HG03432 (cell line): Measurements from ENCODE around the gene LZTR1.

ENCODE experiments used
- ATAC-seq: cut with Tn5 transposase; IDR thresholded peaks from one replicate; pipeline ENCODE4 v1.9.1; 2021; ENCODE audit warnings: mild to moderate bottlenecking, moderate library complexity; ENCODE audit not compliant: unreplicated experiment

Gene LZTR1

DNA sequence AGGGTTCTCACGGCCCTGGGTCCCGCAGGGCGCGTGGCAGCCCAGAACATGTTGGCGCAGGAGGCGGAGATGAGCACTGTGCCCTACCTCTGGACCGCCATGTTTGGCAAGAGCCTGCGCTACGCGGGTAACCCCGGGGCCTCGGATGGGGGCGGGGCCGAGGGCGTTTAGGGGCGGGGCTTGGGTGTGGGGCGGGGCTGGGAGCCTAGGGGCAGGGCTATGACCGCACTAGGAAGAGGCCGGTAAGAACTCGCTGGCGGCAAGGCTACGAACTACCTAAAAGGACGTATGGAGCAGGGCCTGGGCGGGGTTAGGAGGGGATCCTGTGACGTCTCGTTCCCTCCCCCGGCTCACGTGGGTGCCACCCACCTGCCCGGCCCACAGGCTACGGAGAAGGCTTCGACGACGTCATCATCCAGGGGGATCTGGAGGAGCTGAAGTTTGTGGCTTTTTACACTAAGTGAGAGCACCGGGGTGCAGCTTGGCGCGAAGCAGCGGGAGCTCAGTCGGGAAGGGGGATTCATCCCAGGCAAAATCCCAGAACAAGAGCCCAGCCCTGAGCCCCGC, 2.8 kb upstream of the LZTR1 start:
- ATAC-seq: no peak

DNA sequence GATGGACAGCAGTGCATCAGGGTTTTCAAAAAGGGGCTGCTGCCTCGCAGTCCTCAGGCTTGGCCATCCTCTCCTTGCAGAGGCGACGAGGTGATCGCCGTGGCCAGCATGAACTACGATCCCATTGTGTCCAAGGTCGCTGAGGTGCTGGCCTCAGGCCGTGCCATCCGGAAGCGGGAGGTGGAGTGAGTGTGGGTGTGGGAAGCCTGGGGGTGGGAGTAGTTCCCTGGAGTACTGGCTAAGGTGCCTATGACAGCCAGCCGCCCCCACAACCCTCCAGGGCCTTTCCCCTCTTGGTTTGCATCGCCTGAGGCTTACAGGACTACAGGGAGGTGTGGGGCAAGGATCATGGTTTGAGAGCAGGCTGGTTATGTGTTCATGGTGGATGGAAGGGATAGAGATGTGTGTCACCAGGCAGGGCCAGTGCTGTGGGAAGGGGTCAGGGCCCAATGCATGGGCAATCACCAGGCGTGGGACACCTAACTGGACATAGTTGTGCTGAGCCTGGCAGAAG, 2.1 kb upstream of the LZTR1 start:
- no peak for ATAC-seq

DNA sequence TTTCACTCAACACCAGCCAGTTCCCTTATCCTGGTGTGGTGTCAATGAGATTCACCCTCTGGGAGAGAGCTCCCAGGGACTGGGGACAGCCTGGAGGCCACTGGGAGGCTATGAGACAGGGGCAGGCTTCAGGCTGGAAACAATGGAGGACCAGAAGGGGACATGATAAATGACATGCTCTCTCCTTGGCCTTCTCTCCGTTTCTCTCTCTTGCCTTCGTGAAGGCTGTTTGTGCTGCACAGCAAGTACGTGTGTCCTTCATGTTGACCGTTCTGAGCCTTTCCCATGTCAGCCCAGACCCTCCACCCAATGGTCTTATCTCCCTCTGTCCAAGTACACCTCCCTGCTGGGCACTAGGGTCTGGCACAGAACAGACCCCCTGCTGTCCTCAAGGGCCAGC, 1.6 kb upstream of the LZTR1 start:
- no peak for ATAC-seq

DNA sequence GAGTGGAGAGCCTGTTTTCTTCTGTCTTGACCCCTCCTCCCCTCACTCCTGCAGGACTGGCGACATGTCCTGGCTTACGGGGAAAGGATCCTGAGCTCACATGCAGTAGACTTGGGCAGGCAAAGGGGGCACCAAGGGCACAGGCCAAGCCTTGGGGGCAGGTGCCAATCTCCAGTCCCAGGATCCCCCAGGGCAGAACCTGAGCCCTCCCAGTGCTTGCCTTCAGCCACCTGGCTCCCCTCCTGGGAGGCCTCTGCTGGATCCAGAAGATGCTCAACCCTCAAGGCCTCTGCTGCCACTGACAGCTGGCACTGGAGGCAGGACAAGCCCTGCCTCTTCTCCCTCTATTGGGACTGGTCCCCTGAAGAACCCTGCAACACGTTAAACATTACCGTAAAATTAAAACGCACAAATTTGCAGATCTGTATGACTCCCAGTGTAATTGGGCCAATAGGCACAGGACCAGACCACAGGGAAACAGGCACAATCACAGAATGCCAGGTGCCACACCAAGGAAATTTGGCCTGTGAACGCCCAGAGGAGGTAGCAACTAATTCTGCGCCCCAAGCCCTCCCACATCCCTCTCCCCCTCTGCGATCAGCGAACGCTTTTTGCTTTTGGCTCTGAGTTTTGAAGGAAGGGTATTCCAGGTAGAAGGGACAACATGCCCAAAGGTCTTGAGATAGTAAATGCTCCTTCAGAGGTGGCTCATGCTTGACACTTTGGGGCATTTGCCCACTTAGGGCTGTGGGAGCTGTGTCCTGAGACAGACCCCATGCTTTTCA, 967 bp upstream of the LZTR1 start:
- ATAC-seq: no peak

DNA sequence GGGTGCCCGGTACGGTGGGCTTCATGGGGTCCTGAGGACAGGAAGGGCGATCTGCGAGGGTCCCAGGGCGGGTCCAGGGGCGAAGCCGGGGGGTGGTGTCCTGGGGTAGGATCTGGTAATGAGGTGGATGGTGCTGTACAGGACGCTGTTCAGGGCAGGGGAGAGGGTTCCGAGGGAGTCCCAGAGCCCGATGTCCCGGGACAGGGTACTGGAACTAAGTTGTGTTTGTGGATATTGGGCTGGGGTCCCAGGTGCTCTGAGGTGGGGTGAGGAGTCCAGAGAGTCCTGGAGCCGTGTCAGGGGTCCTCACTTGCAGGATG, 426 bp downstream of the LZTR1 start:
- peak; percentile 23 for ATAC-seq

DNA sequence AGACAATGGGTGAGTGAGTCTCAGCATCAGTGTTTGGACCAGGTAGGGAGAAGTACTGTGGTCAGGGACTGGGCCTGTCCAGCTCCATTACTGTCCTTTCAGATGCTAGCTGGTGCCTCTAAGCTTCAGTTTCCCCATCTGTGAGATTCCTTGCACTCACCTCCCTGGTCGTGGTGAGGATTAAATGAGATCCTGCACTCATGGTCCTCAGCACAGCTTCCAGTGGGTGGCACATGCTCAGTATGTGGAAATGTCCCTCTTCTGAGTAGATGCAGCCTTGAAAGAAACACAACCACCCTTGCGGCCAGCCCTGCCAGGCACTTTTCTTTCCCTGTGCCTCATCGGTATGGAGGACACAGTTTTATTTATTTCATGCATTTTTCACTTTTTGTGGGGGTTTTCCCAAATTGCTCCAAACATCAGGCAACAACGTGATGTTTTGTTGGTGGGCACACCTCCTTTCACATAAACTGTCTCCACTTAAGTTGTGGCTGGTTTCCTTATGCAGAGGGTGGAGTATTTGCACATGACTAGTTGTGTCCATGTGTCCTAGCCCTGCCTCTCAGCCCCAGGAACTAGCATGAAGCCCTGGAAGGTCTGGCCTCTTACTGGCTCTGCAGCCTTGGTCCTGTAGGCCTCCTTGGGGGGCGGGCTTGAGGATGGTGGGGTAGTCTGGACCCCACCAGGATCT, 1.1 kb downstream of the LZTR1 start:
- no peak for ATAC-seq

DNA sequence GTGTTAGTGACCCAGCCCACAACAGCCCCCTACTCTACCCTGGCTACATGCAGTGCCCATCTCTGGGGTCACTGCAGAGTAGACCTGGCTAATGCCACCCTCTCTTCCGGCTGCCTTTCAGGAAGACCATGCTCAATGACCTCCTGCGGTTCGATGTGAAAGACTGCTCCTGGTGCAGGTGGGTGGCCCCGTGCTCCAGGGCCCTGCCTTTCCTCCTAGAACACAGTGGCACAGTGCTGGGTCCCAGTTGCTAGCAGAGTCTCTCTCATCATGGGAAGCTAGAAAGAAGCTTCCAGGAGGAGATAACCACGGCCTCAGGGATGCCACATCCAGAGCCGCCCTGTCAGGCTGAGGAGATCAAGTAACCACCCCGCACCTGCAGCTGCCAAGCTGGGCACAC, 3.6 kb downstream of the LZTR1 start:
- no peak for ATAC-seq

DNA sequence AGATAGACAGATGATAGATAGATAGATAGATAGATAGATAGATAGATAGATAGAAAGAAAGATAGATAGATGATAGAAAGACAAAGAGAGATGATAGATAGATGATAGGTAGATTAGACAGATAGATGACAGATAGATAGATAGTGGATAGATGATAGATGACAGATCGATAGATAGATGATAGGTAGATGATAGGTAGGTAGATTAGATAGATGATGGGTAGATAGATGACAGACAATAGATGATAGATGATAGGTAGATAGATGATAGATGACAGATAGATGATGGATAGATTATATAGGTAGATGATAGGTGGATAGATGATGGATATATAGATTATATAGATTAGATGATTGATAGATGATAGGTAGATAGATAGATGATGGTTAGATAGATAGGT, 4.3 kb downstream of the LZTR1 start:
- ATAC-seq: no peak

DNA sequence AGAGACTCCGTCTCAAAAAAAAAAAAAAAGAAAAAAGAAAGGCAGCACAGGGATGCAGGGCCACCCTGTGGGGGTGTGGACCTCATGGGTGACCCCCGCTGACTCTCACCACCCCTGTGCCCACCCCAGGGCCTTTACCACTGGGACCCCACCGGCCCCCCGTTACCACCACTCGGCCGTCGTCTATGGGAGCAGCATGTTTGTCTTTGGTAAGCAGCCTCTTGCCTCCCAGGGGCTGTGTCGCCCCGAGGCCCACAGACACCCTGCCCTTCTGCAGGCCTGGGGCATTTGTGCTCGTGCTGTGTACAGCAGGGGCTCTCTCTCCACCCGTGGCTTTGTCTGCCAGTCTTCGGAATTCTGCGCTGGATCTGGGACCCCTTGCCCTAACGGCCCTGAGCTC, 5.3 kb downstream of the LZTR1 start:
- no peak for ATAC-seq

DNA sequence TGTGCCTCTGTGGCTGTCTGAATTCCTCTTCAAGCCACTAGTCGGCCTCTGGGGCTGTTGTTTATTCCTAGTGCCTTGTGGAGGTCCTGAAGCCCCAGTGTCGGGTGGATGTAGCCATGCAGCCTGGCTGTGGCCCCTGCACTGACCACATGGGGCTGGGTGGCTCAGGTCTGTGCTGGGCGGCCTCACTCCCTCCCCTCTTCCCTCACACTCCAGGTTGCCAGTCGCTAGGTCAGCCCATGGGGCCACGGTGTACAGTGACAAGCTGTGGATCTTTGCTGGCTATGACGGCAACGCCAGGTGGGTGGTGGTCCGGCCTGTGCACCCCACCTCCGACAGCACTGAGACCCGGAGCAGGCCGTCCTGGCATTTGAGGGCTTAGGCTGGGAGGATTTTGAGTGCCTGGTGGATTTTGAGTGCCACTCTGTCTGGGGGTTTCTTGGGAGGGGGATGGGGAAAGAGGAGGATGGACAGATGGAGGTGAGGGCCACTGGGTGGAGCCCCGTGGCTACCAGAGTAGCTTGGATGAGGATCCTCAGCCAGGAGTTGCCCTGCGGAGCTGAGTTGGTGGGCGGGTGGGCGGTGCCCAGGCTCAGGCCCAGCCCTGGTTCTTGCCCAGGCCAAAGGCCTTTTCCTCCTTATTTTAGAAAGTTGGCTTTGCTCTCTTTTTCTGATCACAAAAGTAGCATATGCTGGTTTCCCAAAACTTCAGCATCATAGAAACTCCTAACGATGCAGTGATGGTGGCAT, 6.7 kb downstream of the LZTR1 start:
- no peak for ATAC-seq

DNA sequence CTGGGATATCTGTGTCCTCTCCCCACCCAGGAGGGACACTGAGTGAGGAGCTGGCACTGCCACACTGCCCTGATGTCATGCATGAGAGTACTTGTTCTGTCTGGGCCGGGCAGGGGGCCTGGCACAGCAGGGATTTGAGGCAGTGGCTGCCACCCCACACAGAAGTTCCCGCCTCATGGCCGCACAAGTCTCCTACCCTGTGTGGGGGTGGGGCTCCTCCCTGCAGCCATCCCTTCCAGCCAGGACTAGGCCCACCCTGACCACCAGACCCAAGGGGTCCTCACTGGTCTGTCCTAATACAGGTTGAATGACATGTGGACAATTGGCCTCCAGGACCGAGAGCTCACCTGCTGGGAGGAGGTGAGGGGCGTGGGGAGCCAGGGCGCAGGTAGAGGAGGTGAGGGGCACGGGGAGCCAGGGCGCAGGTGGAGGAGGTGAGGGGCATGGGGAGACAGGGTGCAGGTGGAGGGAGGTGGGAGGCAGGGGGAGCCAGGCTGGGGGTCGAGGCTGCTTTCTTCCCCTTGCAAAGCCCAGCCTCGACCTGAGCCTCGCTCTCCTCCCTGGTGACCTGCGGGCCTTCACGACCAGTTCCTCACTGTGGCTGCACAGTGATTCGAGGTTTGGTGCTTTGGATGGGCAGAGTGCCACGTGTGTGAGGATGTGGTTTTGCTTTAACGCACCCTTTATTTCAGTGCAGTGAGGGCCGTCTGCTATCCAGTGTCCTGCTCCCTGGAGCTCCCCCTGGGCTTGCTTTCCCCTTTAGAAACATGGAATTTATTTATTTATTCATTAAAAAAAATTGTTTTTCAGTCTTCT, 7.4 kb downstream of the LZTR1 start:
- ATAC-seq: no peak

DNA sequence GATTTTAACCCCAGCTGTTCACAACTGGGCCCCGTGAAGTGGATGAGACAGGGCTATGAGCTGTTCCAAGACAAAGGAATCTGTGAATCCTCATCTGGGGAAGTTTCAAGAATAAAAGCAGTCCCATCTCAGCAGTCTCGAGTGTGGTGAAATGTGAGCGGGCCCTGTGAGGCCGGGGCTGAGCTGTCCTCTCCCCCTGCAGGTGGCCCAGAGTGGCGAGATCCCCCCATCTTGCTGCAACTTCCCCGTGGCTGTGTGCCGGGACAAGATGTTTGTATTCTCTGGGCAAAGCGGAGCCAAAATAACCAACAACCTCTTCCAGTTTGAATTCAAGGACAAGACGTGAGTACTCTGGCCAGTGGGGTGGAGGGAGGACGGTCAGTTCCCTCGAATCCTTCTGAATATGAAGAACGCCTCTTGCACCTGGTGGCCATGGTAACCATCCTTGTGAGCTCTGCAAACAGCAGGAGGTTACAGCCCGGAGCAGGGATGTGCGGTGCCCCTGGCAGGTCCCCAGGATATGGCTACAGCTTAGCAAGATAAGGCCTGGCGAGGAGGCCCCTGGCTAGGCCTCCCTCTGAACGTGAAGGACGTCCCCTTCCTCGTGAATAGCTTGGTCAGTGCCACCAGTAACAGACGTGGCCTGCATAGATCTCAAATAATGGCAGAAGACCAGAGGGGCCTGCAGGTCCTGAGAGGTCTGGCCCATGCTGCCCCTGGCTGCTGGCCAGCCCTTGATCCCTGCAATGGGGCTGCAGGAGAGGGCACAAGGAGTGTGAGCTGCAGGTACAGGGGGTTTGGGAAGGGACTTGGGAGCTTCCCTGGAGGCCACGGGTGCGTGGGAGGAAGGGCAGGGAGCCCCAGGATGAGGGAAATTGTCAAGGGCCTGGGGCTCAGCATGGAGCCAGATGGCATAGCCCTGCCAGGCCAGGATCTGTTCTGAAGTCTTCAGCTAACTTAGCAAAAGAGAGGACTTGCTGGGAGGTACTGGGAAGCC, 8.4 kb downstream of the LZTR1 start:
- no peak for ATAC-seq

DNA sequence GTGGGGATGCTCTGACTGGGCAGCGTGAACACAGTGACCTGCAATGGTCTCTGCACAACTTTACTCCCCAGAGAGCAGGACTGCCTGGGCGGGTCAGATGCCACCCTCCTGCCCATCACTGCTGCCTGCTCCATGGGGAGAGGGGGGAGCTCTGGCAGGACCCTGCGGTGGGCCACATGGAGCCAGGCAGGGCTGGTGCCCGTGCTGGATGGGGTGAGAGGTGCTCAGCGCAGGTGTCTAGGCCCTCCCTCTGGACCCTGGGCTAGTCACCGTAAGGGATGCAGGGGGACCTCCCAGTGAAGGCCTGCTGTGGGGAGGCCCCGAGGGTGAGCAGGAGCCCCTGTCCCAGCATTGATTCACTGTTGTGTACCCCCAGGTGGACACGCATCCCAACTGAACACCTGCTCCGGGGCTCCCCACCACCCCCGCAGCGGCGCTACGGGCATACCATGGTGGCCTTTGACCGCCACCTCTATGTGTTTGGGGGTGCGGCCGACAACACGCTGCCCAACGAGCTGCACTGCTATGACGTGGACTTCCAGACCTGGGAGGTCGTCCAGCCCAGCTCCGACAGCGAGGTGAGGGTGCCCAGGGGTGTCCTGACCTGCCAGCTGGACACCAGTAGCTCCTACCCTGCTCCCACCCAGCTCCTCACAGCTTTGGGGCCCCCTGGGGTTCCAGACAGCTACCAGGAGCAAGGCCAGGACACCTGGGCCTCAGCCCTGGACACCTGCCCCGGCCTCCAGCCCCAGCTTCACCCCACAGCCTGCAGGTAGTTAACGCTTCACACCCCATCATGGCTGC, 9.4 kb downstream of the LZTR1 start:
- no peak for ATAC-seq

DNA sequence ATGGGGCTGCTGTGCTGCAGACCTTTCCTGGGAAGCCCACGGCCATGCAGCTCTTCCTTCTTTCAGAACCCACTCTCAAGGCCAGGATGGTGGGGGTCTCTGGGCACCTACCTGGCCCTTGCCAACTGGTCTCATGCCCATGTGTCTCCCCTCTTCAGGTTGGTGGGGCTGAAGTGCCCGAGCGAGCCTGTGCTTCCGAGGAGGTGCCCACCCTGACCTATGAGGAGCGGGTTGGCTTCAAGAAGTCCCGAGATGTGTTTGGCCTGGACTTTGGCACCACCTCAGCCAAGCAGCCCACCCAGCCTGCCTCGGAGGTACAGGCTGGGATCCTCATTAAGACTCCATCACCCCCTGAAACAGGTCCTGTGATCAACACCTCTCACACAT, 10.0 kb downstream of the LZTR1 start:
- no peak for ATAC-seq

DNA sequence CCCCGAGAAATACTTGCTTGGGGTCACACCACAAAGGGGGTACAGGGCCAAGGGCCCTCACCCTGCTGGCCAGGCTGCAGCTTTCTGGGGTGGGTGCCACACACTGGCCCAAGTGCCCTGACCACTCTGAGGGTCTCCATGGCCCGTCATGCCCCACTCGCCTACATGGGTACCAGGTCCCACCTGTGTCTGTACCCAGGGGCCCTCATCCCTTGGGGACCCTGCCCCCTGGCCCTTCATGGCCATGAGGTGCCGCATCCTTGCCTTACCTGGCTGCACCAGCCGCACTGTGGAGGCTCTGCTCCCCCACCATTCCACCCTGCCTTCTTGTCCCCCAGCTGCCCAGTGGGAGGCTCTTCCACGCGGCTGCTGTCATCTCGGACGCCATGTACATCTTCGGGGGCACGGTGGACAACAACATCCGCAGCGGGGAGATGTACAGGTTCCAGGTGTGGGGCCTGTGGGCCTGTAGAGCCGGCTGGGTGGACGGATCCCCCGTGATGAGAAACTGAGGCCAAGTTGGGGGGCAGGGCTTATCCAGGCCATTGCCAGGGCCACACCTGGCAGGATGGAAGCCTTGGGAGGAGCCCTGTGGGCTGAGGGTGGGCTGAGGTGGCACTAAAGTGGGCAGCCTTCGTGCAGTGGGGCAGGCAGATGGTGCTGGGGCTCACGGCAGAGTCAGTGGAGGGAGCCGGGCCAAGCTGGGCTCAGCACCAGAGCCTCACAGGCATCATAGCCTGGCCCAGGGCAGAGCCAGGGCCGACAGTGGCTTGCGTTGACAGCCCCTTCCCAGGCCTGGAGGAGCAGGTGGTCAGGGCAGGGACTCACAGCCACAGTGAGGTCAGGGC, 10.6 kb downstream of the LZTR1 start:
- ATAC-seq: no peak

DNA sequence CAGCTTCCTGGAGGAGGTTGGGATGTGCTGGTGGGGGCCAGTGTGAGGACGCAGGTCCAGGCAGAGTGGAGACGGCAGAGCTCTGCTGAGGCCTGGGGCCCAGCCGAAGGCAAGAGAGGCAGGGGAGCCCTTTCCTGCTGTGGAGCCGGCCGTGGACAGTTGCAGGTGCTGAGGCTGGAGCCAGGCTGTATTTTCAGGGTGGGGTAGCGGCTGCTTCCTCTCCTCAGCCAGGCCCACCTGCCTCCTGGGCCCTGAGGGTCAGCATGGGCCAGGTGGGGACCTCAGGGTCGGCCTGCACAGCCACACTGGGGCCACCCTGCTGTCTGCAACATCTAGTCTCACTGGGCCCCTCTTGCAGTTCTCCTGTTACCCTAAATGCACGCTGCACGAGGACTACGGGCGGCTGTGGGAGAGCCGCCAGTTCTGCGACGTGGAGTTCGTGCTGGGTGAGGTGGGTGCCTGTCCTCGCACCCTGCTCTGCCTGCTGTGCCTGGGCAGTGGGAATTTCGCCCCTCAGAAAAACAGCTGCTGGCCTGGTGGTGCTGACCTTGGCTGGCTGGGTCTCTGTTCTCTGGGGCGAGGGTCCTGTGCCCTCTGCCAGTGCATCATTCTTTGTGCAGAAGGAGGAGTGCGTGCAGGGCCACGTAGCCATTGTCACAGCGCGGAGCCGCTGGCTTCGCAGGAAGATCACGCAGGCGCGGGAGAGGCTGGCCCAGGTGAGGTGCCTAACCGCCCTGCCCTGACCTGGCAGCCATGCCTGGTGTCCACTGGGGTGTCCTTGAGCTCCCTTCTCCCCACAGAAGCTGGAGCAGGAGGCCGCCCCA, 11.4 kb downstream of the LZTR1 start:
- no peak for ATAC-seq
